HT1080 (cell line): ENCODE data around the gene PSMB5. TPM values are rescaled to one million over a fixed set of nuclear protein-coding genes. Genes with fewer than 3 reads are reported as not detected.

ENCODE experiments used
- DNase-seq: peaks from one replicate; pipeline ENCODE4 v3.0.0-alpha.2; 2015; ENCODE audit warnings: low read depth
- total RNA-seq: library from RNA; depleted of rRNA; stranded (reverse); fragments of >200 nt; shearing (Covaris generic); gene quantifications from 2 replicates; pipeline ENCODE4 v1.2.3, GENCODE V29; 2014; rRNA removed

Gene PSMB5
- total RNA-seq, 1 experiment from 2014 or later = 335 TPM

DNA sequence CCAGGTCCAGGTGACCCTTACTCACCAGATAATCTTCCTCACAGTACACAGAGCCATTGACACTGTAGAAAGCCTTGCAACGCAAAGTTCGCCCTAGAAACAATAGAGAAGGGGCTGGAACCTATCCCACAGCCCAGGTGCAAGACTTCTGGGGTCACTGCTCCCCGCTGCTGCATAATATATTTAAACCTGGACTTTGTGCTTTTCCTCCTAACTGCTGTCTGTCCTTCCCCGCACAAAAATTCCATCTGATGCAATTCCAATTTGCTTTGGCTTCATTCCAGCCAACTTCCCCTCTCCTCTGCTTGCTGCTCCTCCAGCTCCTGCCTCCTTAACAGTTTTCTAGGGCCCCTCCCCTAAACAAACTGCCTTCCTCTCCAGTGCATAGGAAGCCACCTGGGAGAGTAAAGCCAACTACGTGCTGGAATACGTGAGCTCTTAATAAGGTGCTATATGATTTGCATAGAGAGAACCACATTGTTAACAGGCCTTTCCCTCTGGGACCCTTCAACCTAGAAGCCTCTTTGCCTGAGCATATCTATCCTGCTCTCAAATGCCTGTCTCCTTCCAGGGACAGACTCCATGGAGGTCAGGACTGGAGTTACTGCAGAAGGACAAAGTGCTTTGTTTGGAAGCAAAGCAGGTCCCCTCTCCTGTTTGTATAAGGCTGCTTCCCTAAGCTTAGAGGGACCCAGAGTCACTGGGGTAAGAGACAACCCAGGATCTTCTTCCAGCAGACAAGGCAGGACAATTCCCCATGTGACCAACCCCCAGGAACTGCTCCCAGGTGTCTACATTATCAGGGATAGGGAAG, 57.9 kb downstream of the PSMB5 start:
- DNase-seq = peak; percentile 78

Other genes starting within 250 kb of the PSMB5 start
- 1.1 and 2.0 TPM in 2 replicates for gene SLC7A7, start 219.5 kb downstream of the PSMB5 start, total RNA-seq
- 106 and 146 TPM in 2 replicates for gene MRPL52, start 205.0 kb downstream of the PSMB5 start, total RNA-seq
- gene MMP14, start 198.3 kb downstream of the PSMB5 start, total RNA-seq = 480 and 530 TPM in 2 replicates
- gene LRP10, start 163.2 kb downstream of the PSMB5 start, total RNA-seq = 65.5 and 86.0 TPM in 2 replicates
- not detected in 2 replicates for gene REM2, start 151.7 kb downstream of the PSMB5 start, total RNA-seq
- 34.0 and 38.1 TPM in 2 replicates for gene RBM23, start 115.8 kb downstream of the PSMB5 start, total RNA-seq
- 127 TPM in 2 replicates for gene PRMT5, start 105.5 kb downstream of the PSMB5 start, total RNA-seq
- 55.6 and 70.9 TPM in 2 replicates for gene HAUS4, start 77.8 kb downstream of the PSMB5 start, total RNA-seq
- 89.2 and 89.8 TPM in 2 replicates for gene AJUBA, start 52.3 kb downstream of the PSMB5 start, total RNA-seq
- 4.6 and 7.4 TPM in 2 replicates for gene C14orf93, start 24.8 kb downstream of the PSMB5 start, total RNA-seq
- 0.10 TPM in 1 of 2 replicates, not detected in the other for gene PSMB11, start 7.3 kb upstream of the PSMB5 start, total RNA-seq
- gene CDH24, start 22.6 kb upstream of the PSMB5 start, total RNA-seq = 15.3 and 18.2 TPM in 2 replicates
- 78.0 and 89.7 TPM in 2 replicates for gene ACIN1, start 60.2 kb upstream of the PSMB5 start, total RNA-seq
- gene C14orf119, start 60.6 kb upstream of the PSMB5 start, total RNA-seq = 82.8 and 89.1 TPM in 2 replicates
- not detected in 2 replicates for gene CIROP, start 70.1 kb upstream of the PSMB5 start, total RNA-seq
- gene CEBPE, start 84.4 kb upstream of the PSMB5 start, total RNA-seq = 0.13 TPM in 1 of 2 replicates, not detected in the other
- 0.06 and 0.50 TPM in 2 replicates for gene SLC7A8, start 148.8 kb upstream of the PSMB5 start, total RNA-seq
- gene RNF212B, start 203.0 kb upstream of the PSMB5 start, total RNA-seq = not detected in 2 replicates